ENCODE results near the gene NEDD4L.
"Not testable (repeated sequence)": the region's sequence is repeated elsewhere in the genome, so short reads cannot be mapped to it uniquely, and the experiment has no call there.

The NEDD4L gene

DNA sequence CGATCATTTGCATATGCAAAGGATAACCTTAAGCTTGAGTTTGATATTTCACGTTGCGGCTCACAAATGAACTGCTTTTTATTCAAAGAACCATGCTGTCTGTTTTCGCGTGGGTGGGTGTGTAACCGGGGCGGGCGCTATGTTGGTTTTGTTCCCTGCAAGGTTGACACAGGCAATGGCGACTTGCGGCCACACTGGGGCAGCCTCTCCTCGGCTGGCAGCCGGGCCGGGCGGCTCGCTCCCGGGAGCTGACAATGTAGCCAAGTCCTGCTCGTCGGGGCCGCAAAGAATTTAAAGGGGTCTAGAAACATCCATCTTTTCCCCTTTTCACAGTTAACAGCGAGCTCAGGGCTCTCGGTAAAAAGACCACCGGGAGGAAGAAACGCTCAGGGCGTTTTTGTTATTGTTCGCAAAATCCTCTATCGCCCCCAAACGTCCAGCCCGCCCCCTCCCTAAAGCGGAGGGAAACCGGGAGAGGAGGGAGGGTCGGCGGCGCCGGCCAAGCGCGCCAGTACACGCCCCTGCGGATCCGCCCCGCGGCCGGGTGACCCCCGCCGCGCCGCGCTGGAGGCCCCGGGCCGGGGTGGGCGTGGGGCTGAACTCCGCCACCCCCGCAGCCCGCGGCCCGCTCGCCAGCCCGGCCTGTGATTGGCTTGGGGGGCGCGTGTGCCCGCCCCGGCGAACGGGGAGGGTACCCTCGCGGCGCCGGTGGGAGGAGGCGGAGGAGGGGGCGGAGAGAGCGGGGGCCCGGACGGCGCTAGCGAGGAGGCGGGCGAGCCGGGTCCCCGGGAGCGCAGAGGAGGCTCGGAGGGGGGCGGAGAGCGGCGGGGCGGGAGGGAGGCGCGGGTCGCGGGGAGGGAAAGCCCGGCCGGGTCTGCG, at the start of gene NEDD4L:
TSS of gene NEDD4L (plus strand) at position 736 of the 879 bp plus-strand sequence. CDS start 435 bp downstream, outside the sequence.
- DNase-seq (ENCODE audit: low read depth in 2 of 2) = peak; percentile 17 to 49

DNA sequence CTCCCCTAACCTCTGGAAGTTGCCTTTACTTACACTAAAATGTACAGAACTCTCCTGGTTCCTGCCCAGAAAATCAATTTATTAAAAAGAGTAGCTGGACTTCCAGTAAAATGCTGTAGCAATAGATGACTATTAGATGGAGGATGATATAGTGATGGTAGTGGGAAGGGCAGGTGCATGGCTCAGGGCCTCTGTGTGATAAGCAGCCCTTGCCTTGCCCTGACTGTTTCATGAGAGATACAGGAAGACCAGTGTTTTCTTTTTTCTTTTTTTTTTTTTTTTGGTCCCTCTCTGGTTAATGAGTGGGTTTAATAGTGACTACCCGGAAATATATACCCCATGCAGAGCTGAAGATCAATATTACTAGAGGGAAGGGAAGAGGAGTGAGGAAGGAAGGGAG, 48.7 kb upstream of the NEDD4L start:
- DNase-seq (ENCODE audit: low read depth in 2 of 2) = no peak

- not testable (repeated sequence) for DNase-seq (ENCODE audit: low read depth in 2 of 2)
Observed at GRCh38 chr18:57996894-57997293, 47.1 kb upstream of the NEDD4L start.

DNA sequence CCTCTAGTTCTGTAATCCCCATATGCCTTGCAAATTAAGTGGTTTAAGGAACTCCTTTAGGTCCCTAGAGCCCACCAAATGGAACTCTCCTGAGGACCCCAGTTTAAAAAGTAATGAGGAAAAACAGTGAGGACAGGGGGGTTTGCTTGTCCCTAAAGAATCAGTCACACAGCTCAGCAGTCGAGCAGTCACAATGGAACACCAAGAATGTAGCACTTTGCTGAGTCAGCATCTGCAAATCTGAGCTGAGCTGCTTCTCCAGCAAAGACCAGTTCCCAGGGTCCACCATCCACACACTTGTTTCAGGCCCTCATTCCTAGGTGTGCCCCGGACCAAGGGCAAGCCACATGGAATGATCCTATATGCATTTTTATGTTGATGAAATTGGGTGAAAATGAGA, 46.2 kb upstream of the NEDD4L start:
- no peak for DNase-seq (ENCODE audit: low read depth in 2 of 2)

DNA sequence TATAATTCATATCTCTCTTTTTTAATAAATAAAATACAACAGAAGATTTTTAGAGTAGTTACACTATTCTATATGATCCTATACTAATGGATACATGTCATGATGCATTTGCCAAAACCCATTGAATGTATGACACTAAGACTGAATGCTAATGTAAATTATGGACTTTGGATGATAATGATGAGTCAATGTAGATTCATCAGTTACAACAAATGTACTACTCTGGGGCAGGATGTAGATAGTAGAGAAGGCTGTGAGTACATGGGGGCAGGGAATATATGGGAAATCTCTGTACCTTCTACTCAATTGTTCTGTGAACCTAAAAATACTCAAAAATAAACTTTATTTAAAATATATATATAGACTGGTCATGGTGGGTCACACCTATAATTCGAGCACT, 45.6 kb upstream of the NEDD4L start:
- DNase-seq (ENCODE audit: low read depth in 2 of 2) = no peak

- DNase-seq (ENCODE audit: low read depth in 2 of 2) = no peak
Observed at GRCh38 chr18:58004317-58004716, 39.7 kb upstream of the NEDD4L start.

DNA sequence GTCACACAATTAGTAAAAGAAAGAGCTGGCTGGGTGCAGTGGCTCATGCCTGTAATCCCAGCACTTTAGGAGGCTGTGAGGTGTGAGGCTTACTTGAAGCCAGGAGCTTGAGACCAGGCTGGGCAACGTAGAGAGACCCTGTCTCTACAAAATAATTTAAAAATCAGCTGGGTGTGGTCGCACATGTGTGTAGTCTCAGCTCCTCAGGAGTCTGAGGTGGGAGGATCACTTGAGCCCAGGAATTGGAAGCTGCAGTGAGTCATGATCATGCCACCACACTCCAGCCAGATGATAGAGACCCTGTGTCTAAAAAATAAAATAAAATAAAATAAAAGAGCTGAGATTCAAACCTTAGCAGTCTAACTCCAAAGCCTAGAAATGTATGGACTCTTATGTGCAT, 39.0 kb upstream of the NEDD4L start:
- no peak for DNase-seq (ENCODE audit: low read depth in 2 of 2)

- no peak for DNase-seq (ENCODE audit: low read depth in 2 of 2)
Observed at GRCh38 chr18:58005885-58006523, 38.0 kb upstream of the NEDD4L start.

DNA sequence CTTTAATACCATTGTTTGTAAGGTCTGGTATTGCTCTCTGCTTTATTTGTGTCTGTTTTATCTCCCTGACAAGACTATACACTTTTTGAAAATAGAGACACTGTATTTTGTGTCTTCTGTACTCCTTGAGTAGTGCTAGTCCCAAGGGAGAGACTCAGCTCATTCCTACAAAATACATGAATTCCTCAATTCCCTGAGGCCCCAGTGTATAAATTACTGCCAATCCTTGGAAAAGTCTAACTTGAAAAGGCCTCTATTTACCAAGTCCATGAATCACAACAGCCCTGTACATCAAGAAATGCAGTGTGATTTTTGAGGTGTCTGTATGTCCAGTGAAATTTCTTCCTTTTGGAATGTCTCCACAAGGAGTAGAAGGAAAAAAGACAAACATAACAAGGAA, 34.9 kb upstream of the NEDD4L start:
- DNase-seq (ENCODE audit: low read depth in 2 of 2) = no peak

- no peak for DNase-seq (ENCODE audit: low read depth in 2 of 2)
Observed at GRCh38 chr18:58010265-58010664, 33.8 kb upstream of the NEDD4L start.

DNA sequence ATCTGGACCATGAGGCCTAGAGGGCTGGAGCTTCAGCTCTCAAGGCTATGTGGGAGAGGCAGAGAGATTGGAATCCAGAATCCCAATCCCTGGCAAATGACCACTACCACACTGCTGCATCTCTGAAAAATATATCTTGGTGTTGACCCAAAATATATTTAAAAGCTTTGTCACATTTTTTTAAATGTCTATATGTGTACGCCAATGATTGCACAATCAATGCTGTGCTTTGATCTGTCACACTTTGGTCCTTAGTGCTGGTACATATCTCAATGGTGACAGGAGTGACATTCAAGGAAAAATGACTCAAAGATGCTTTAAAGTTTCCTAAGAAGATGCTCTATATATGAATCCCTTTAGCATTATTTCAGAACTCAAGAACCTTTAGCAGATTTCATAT, 31.7 kb upstream of the NEDD4L start:
- no peak for DNase-seq (ENCODE audit: low read depth in 2 of 2)

- DNase-seq (ENCODE audit: low read depth in 2 of 2) = no peak
Observed at GRCh38 chr18:58013241-58014211, 30.5 kb upstream of the NEDD4L start.

DNA sequence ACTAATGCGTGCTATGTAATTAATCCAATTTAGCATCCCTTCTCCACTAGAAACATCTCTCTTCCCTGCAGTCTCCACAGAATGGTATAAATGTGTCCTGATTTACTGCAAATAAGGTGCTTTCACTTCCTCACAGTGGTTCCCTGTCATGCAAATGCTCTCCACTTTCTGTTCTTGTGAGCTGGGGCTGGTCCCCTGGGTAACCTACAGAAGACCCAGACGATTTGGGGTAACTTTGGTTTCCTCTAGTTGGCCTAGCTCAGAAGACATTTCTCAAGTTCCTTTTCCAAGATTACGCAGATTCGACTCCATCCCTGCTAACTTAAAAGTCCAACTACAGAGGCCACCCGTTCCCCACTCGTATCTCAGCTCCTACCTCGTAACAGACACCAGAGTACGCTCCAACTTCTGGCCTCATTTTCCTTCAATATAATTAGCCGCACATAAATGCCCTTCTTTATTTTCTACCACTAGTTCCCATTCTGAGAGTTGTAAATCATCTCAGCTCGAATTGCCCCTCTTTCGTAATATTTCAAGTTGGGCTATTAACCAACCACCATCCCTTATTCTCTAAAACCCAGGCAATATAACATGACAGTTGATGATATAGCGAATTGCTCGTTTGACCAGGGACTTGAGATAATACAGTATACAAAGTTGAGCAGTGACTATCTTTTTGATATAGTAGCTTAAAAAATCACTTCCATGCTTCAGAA, 28.8 kb upstream of the NEDD4L start:
- DNase-seq (ENCODE audit: low read depth in 2 of 2) = no peak

GRCh38 chr18:58017267-58017666, 26.8 kb upstream of the NEDD4L start:
- DNase-seq (ENCODE audit: low read depth in 2 of 2) = no peak

- DNase-seq (ENCODE audit: low read depth in 2 of 2) = no peak
Observed at GRCh38 chr18:58020567-58021107, 23.4 kb upstream of the NEDD4L start.

DNA sequence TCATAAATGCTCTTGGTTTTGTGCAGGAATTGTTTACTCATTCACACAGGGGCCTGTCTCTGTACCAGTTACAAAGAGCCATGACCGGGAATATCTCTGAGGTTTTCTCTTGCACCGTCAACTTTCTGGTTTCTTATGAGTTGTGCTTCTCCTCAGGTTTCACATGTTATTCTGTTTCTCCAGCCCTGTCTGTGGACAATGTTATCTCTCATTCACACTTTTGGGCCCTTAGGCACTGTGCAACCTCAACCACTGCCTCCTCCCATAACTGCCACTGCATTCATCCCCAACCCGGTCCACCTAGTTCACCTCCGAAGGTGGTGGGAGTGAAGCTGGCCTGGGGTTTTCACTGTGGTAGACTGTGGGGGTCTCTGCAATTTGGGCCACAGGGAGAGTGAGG, 22.5 kb upstream of the NEDD4L start:
- no peak for DNase-seq (ENCODE audit: low read depth in 2 of 2)

DNA sequence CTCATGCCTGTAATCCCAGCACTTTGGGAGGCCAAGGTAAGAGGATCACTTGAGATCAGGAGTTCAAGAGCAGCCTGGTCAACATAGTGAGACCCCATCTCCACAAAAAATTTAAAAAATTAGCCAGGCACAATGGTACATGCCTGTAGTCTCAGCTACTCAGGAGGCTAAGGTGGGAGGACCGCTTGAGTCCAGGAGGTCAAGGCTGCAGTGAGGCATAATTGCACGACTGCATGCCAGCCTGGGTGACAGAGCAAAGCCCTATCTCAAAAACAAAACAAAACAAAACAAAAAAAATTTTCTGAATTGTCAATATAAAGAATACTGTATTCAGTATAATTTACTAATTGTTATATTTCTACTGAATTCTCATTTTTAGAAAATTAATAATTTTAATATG, 20.9 kb upstream of the NEDD4L start:
- no peak for DNase-seq (ENCODE audit: low read depth in 2 of 2)

- no peak for DNase-seq (ENCODE audit: low read depth in 2 of 2)
Observed at GRCh38 chr18:58024139-58024538, 19.9 kb upstream of the NEDD4L start.

DNA sequence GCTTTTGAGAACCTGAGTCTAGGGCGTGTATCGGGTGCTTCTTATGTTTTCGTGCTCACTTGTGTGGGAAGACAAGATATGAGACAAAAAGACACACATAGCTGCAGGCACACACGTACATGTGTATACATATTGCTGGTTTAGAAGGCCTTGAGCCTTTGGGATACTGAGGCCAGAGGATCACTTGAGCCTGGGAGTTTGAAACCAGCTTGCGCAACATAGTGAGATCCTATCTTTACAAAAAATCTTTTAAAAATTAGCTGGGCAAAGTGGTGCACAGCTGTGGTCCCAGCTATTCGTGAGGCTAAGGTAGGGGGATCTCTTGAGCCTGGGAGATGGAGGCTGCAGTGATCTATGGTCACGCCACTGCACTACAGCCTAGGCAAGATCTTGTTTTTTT, 18.8 kb upstream of the NEDD4L start:
- DNase-seq (ENCODE audit: low read depth in 2 of 2) = no peak

DNA sequence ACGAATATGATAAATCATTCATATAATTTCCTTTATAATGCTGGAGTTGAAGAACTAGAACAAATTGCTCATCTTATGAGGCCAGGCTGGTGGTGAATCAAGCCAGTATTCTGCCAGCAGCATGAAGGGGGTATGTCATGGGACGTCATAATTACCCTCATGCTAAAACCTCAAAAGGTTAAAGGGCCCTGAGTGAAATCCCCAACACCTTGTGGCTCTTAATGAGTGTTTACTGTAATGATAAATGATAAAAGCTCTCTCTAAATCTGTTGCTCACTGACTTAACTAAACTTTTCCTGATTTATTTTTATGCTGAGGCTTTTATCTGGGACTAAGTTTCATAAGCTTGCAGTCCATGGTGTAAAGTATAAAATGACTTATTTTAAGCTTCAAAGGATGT, 18.3 kb upstream of the NEDD4L start:
- no peak for DNase-seq (ENCODE audit: low read depth in 2 of 2)

GRCh38 chr18:58026395-58026794, 17.6 kb upstream of the NEDD4L start:
- no peak for DNase-seq (ENCODE audit: low read depth in 2 of 2)

Measured in stimulated activated CD4-positive, alpha-beta T cell treated with anti-CD3 and anti-CD28 coated beads, Interleukin-1b, Interleukin-23, amount 100 ng/mL, for 1 hour (primary cell).